T-helper 1 cell (primary cell): ENCODE results near the gene MYO3A.
"Not testable (repeated sequence)": the region's sequence is repeated elsewhere in the genome, so short reads cannot be mapped to it uniquely, and the experiment has no call there.

Experiments used
- DNase-seq, 5 donors: peaks; one replicate each; pipeline ENCODE4 v3.0.0-alpha.2; 2012 to 2020

Gene MYO3A

DNA sequence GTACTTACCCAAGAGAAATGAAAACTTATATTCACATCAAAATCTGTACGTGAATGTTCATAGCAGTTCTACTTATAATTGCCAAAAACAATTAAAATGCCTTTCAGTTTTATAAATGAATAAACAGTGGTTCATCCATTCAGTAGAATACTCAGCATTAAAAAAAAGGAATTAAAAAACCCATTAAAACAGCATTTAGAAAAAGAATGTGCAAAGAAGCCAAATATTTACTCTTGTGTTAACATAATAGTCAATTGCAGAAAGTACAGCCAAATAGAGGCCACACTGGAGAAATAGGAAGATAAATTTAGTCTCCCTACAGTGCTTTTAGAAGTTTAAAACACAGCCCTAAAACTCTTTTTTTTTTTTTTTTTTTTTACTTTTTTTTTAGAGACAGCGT lies 54.6 kb downstream of the MYO3A start:
- no peak for DNase-seq

DNA sequence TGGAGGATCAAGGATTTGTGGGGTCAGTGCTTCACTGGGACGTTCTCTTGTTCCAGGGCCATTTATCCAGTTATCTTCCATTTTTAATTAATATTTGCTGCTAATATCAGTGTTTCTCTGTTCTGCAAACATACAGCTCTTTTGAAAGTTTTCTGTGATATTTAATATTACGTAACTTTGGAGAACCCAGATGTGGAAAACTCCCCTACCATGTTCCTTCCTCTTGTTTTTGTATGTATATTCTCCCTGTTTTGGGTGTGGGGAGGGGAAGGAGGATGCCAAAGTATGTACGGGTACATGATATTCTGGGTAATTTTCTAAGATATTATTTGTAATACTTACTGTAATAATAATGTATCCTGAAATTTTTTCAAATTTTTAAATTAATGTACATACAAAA lies 55.9 kb downstream of the MYO3A start:
- DNase-seq: no peak

DNA sequence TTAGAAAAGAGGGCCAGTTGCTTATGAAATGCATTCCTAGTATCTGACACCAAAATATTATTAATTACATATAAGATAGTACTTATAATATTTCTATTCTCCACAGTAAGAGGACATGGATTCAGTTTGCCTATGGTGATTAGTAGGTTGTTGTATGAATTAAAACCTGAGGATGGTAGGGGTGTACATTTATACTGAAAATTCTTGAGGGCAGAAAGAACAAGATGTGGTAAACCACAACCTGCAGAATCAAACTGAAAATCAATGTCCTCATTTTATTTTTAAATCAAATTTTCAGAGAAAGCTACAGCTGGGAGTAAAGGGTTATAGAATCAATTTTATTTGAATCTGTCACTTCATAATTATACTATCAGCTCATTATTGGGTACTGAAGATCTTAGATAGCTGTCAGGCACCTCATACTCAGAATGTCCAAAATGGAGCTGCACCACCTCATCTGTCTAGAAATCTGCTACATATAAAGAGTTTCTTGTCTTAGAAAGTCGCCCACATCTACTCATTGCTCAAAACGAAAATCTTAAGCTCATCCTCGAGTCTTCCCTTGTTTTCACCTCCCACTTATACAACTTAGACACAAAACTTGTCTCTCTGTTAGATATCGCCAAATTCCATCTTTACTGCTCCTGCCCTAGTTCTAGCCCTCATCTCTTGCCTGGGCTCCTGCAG lies 65.4 kb downstream of the MYO3A start:
- DNase-seq: no peak

DNA sequence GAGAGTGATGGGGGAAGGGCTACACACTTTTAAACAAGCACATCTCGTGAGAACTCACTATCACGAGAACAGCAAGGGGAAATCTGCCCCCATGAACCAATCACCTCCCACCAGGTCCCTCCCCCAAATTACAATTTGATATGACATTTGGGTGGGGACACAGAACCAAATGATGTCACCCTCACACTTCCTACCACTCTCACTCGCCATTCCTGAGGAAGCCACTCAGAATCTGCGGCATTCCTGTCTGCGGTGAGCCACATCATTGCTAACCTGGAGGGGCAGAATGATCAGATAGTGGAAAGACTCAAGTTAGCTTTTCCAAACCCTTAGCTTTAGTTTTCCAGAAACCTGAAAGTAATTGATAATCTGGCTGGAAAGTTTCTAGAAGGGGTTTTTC lies 66.9 kb downstream of the MYO3A start:
- DNase-seq: no peak

DNA sequence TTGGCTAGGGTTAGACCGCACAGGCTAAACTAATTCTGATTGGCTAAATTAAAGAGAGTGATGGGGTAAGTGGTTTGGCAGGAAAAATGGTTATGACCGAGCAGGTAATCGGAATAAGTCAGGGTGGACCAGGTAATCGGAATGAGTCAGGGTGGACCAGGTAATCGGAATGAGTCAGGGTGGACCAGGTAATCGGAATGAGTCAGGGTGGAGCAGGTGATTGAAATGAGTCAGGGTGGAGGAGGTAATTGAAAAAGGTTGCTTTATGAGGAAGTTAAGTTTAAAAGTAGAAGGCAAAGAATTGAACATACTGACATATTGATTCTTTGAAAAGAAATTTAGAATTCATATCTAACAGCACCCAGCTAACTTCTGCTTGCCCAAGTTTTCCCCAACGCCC lies 68.4 kb downstream of the MYO3A start:
- not testable (repeated sequence) for DNase-seq

DNA sequence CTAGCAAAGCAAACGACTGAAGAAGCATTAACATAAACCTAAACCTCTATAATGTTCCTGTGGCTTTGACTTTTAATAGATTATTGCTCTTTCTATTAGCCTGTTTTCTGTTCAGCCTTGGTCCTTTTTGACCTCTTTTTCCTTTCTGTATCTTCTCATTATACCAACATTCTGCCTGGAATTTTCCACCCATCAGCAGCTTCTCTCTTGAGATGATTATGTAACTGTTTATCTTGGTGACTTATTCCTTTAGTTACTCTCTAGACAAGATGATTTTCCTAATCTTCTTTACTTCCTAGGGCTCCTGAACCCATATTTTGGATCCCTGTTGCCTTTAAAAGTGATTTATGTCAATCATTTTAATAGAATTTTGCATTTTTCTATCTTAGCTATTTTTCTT lies 81.1 kb downstream of the MYO3A start:
- DNase-seq: no peak

DNA sequence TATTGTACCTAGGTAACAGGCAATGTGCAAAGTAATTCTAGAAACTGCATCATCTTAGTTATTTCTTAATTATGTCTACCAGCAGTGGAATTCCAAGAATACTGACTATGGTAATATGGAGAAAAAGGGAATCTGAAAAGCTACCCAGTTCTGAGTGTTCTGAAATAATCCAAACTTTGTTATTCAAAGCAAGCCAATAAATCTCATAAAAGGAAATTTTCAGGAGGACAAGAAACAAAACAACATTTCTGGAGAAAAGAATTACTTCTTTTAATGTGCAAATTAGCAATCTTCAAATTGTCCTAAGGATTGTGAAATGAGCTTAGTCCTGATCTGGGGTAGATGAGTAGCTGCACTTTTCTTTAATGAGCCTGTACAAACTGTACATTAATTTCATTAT lies 88.8 kb downstream of the MYO3A start:
- no peak for DNase-seq

DNA sequence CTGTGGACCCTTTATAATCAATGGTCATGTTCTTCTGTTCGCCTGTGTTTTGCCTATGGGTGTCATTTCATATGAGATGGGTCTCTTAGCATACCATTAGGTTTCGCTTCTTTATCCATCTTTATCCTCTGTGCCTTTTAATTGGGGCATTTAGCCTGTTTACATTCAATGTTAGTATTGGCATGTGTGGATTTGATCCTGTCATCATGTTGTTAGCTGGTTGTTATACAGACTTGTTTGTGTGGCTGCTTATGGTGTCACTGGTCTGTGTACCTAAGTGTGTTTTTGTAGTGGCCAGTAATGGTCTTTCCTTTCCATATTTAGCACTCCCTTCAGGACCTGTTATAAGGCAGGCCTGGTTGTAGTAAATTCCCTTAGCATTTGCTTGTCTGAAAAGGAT lies 90.3 kb downstream of the MYO3A start:
- DNase-seq: no peak

DNA sequence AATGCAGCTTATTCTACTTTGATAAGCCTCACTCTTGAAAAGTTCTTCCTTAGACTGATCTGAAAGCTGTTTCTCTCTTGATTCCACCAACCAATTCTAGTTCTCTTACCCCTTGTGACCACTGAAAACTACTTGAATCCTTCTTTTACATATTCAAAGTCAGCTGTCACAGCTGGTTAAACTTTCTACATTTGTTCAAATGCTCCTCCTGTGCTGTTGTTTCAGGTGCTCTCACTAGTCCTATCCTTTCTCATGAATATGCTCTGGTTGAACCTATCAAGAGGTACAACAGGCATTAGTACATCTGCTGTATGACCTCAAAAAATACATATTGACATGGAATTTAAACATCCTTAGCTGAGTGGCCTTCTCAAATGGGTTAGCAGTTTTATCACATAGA lies 91.5 kb downstream of the MYO3A start:
- no peak for DNase-seq

DNA sequence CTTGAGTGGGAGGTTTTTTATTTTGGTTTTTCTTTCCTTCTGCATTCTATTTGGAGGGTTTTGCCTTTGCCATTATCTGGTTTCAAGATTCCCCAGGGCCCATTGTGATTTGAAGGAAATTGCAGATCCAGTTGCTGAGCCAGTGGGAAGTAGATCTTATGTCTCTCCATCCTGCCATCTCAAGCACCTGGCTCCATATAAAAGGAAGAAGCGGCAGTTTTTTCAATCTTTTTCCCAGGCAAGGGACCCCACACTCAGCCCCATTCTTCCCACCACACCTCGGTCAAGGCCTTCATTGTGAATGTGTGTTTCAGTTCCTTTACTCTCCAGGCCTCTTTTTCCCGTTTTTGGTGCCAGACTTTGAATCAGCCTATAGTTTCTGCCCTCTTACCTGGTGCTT lies 95.8 kb downstream of the MYO3A start:
- DNase-seq: no peak

DNA sequence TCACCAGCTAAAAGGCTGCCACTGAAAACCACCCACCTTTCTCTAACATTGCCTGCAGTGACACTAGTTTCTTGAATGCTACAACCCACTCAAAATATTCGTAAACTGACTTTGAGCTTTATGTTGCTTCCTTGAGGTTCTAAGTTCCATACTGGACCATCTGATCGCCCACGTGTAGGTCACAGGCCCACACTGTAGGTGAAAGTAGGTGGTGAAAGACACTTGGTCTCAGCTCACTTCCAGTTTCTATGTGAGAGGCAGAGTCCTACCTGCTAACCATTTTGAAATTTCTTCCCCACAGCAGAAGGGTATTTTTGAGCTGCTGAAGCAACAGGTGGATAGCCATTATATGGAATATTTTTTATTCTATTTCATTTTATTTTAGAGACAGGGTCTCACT lies 97.3 kb downstream of the MYO3A start:
- DNase-seq: no peak

DNA sequence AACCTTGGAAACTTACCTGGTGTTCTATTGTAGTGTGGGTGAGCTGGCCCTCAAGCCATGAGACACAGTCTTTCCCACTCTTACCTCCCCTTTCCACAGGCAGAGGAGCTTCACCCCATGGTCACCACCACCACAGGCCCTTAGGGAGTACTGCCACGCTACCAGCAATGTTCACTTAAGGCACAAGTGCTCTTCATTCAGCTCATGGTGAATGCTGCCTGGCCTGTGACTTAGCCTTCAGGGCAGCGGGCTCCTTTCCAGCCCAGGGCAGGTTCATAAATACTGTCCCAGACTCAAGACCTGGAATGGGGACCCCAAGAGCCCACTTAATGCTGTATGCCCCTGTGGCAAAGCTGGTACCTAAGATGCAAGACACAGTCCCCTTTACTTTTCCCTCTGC lies 109.4 kb downstream of the MYO3A start:
- DNase-seq: no peak

DNA sequence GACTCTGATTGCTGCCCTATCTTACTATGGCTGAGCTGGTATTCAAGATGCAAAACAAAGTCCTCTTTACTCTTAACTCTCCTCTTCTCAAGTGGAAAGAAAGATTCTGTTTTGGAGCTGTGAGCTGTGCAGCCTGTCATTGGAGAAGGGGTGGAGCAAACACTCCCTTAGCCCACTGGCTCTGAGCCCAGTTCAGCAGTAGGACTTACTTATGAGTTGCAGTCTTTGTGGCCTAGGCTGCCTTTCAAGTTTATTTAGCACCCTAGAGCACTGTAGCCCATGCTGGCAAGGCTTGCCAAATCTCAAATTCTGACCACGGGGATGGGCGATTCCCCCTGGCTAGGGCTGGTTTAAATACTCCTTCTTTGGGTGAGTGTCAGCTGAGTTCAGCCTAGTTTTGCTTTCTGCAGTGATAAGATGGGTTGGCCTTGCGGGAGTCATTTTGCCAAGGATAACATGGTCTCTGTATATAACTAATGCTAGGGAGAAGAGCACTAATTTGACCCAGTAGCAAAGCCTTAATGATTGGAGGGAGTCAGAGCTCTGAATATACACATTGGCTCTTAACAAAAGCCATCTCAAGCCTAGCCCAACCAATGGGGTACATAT lies 110.2 kb downstream of the MYO3A start:
- no peak for DNase-seq

DNA sequence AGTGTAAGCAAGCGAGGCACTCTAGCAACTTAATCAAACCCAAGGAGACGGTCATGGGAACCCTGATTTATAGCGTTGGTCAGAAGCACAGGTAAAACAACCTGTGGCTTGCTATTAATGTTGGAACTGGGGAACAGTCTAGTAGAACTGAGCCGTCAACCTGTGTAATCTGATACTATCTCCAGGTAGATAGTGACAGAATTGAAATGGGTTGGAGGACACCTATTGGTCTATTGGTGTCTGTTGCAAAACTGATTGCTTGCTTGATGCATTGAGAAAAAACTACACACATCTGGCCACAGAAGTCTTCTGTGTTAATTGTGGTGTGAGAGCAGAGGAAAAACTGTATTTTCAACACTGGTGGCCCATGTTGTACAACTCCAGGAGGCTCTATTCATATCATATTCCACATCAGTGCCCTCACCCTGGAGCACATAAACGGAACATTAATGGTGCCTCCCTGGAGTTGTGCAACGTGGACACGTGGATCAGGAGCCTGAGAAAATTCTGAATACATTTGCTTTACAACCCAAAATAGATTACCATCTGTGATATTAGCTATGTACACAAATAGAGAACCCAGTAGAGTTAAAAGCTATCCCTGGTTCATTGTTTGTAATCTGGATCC lies 112.2 kb downstream of the MYO3A start:
- no peak for DNase-seq

DNA sequence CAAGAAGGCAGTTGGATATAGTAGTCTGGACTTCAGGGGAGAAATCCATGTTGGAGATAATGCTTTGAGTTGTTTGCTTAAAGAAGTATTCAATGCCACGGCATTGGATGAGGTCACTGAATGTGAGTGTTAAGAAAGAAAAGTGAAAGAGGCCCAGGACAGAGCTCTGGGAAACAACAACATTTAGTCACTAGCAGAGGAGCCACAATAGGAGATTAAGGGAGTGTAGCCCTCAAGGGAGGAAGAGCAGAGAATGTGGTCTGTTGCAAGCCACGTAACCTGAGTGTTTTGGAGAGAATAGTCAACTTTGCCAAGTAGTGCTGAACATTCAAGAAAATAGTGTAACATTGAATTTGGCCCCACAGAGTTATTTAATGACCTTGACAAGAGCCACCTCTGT lies 114.7 kb downstream of the MYO3A start:
- no peak for DNase-seq

DNA sequence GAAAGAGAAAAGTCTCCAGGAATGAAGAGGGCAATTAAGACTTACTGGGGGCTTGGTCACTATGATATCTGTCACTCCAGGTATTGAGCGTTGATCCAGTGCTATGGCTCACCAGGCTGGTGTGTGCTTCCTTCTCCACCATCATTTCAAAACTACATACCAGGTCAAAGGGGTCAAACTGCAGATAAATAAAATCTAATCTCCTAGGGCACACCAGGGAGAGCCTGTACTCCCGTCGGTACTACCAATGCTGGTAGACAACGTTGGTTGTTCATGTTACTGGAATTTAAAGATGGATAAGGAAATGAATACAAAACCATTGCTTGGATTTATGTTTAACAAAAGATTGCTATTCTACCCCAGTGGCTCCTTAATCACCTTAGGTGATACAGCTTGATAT lies 118.3 kb downstream of the MYO3A start:
- DNase-seq: no peak

DNA sequence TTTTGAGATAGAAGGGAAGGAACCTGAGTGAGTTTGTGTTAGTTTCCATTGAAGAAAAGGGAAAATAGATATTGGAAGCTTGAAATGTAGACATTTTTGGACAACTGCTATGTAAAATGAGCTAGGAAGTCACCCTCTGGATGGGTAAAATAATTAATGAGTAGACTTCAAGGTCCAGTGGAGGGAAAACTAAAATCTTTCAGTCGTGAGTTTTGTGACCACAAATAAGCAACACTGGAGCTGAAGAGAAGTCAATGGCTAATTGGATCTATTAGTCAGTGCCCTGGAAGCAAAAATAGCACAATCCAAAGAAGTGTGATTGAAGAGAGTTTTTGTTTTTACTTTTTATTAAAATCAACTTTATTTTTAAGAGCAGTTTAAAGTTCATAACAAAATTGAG lies 123.4 kb downstream of the MYO3A start:
- DNase-seq: no peak

DNA sequence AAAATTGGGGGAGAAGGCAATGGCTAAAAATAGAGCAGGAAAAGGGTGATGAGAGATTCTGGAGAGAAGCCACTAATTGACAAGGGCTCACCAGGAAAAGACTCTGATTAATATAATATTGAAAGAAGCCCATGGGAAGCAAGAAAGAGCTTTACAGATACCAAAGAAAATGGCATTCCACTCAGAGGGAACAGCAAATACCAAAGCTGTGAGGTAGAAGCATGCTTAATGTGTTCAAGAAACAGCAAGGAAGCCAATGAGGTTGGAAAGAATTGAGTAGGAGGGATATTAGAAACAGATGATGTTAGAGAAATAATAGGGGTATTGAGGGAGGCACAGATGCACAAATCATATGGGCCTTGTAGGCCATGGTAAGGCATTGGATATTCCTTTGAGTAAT lies 130.1 kb downstream of the MYO3A start:
- DNase-seq: no peak

DNA sequence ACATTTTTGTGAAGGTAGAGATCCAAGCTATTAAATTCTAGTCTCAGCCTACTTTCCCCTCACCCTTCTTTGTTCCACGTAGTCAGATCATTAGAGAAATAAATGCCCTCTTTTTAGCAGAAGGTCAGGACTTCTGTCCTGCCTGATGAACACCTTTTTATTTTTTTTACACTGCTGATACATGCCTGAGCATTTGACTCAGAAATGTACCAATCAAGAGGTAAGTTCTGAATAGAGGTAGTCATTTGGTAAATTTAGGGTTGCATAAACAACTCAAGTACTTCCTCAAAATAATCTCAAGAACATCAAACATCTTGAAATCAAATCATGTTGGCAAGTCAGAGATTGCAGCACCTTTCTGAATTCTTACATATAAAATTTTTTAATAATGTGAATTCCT lies 133.7 kb downstream of the MYO3A start:
- DNase-seq: no peak

DNA sequence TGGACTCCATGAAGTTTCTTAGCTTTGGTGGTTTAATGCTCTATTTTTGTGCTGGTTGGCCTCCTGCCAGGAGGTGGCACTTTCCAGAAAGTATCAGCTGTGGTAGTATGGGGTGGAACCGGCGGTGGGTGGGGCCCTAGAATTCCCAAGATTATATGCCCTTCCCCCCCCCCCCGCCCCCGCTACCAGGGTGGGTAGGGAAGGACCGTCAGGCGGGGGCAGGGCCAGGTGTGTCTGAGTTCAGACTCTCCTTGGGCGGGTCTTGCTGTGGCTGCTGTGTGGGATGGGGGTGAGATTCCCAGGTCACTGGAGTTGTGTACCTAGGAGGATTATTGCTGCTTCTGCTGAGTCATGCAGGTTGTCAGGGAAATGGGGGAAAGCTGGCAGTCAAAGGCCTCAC lies 146.9 kb downstream of the MYO3A start:
- DNase-seq: not testable (repeated sequence)

DNA sequence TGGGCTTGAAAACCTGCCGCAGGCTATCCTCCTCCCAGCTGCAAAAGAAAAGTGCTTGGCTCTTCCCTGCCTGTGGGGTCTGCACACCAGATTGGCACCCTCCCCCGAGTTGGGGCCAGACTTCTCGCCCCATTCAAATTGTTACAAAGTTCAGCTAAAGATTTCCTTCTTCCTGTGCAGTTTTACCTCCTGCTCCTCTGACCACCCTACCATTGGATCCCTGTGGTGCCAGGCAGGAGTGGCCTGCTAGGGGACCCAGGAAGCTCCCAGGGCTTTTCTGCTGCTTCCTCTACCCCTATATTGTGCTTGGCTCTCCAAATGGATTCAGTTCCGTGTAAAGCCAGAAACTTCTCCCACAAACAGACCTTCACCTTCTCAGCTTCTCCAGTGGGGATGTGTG lies 147.4 kb downstream of the MYO3A start:
- DNase-seq: no peak

DNA sequence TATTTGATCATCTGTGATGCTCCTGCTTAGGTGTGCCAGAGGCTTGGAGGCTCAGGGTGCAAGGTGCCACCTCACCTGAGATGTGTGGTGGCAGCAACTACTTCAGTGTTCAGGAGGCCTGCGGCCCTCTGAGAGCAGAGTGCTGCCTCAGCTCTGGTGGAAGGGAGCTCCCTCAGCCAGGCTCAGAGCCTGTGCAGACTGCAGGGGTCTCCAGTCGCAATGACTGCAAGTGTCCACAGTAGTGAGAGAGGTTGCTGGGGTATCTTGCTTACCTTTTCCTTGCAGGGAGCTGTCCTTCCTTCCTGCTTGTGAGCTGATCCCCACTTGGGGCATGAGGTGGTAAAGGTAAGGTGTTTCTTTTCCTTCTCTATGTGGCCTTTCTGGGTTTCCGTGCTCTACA lies 151.5 kb downstream of the MYO3A start:
- DNase-seq: no peak

DNA sequence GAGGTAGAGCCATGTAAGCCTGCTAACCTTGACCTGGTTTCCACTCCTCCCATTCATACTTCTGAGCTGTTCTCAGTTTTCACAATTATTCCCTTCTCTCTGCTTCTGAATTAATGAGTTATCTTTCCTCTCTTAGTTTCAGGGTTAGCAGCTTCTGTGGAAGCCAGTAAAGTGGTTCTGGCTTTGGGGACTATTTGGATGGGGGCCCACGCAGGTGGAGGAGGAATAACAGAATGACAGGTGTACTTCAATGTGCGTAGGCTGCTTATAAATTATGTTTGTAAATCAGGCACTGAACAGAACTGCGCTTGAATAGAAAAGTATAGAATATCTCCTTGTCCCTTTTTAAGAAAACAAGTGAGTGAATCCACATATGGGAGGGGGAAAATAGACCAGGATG lies 153.6 kb downstream of the MYO3A start:
- no peak for DNase-seq

DNA sequence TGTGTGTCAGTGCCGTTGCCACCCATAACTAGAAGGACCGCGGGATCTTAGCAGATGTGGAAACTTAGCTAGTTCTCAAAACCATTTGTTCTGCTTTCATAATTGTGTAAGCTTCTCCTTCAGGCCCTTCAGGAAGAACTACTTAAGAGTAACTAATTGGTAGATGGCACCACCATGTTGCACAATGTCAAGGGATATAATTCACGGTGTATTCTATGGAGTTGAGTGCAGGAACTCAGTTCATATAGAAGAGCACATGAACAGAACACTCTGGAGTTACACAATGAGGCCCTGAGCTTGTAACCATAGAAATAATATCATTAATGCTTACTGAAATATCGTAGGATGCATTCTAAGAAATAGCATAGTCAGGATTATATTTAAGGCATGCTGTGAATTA lies 156.0 kb downstream of the MYO3A start:
- no peak for DNase-seq

DNA sequence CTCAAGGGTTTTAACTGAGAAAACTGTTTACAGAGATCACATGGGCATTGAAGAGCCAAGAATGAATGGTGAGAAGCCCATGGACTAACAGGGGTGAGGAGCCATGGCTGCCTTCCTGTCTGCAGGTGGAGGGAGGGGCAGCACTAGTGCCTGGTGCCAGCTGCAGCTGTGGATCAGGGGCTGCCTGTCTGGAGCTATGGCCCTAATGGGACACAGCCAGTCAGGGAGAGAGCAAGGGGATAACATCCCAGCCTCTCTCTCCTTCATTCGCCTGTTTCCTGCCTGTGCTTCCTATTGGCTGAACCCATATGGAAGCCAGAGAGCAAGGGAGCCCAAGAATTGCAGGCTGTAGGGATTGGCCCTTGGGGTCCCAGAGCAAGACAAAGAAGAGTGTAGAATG lies 156.7 kb downstream of the MYO3A start:
- no peak for DNase-seq
